ENCODE measurements around the gene LAMC1.

- no peak for TF ChIP-seq EZH2phosphoT487 (IDR thresholded peaks at IDR 0.05; ENCODE audit: insufficient read depth, low read depth)
- TF ChIP-seq EZH2 (IDR thresholded peaks at IDR 0.05; ENCODE audit: insufficient read depth, poor library complexity, severe bottlenecking) = no peak
Observed at GRCh38 chr1:182974506-182975191, 48.6 kb upstream of the LAMC1 start.
